Measurements from ENCODE around the gene USP24.

- TF ChIP-seq CTCF (IDR thresholded peaks at IDR 0.05) (no peak), POLR2A (IDR thresholded peaks at IDR 0.05) (no peak)
Measured at GRCh38 chr1:55052221-55053142, 162.7 kb downstream of the USP24 start.

Data from uterus (tissue), 2 donors.